Measurements from ENCODE around the gene HSPBAP1.

DNA sequence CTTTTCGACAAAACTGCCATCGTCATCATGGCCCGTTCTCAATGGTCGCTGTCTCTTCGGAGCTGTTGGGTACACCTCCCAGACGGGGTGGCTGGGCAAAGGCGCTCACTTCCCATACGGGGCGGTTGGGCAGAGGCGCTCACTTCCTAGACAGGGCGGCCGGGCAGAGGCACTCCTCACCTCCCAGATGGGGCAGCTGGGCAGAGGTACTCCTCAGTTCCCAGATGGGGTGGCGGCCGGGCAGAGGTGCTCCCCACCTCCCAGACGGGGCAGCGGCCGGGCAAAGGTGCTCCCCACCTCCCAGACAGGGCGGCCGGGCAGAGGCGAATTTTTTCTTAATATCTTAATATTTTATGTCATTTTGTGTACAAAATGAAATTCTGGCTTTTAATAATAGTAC, 68.5 kb downstream of the HSPBAP1 start:
- TF ChIP-seq MXI1 (IDR thresholded peaks at IDR 0.05; ENCODE audit: borderline replicate concordance, low read depth, low read length) (no peak), NFE2L2 (IDR thresholded peaks at IDR 0.05; ENCODE audit: low read depth, low read length) (no peak), FOS (IDR thresholded peaks at IDR 0.05; ENCODE audit: low read depth, low read length) (no peak), MAFK (IDR thresholded peaks at IDR 0.05; ENCODE audit: low read depth, low read length) (no peak), POLR2A (IDR thresholded peaks at IDR 0.05; ENCODE audit: low read depth, low read length) (no peak), RFX5 (IDR thresholded peaks at IDR 0.05; ENCODE audit: low read depth, low read length) (no peak), RCOR1 (IDR thresholded peaks at IDR 0.05; ENCODE audit: insufficient replicate concordance, low read length) (no peak), SMC3 (IDR thresholded peaks at IDR 0.05; ENCODE audit: low read depth, low read length) (no peak), BHLHE40 (IDR thresholded peaks at IDR 0.05; ENCODE audit: low read depth, low read length) (no peak)
- TF ChIP-seq, protein P1, sequence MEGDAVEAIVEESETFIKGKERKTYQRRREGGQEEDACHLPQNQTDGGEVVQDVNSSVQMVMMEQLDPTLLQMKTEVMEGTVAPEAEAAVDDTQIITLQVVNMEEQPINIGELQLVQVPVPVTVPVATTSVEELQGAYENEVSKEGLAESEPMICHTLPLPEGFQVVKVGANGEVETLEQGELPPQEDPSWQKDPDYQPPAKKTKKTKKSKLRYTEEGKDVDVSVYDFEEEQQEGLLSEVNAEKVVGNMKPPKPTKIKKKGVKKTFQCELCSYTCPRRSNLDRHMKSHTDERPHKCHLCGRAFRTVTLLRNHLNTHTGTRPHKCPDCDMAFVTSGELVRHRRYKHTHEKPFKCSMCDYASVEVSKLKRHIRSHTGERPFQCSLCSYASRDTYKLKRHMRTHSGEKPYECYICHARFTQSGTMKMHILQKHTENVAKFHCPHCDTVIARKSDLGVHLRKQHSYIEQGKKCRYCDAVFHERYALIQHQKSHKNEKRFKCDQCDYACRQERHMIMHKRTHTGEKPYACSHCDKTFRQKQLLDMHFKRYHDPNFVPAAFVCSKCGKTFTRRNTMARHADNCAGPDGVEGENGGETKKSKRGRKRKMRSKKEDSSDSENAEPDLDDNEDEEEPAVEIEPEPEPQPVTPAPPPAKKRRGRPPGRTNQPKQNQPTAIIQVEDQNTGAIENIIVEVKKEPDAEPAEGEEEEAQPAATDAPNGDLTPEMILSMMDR (conservative IDR thresholded peaks at IDR 0.05; ENCODE audit: low read depth, low read length): no peak
- TF ChIP-seq, protein P2, sequence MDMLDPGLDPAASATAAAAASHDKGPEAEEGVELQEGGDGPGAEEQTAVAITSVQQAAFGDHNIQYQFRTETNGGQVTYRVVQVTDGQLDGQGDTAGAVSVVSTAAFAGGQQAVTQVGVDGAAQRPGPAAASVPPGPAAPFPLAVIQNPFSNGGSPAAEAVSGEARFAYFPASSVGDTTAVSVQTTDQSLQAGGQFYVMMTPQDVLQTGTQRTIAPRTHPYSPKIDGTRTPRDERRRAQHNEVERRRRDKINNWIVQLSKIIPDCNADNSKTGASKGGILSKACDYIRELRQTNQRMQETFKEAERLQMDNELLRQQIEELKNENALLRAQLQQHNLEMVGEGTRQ (IDR thresholded peaks at IDR 0.05; ENCODE audit: low read depth, low read length): no peak
